ENCODE measurements around the gene RAB6D.
"Not testable (repeated sequence)": the region's sequence is repeated elsewhere in the genome, so short reads cannot be mapped to it uniquely, and the experiment has no call there.

DNA sequence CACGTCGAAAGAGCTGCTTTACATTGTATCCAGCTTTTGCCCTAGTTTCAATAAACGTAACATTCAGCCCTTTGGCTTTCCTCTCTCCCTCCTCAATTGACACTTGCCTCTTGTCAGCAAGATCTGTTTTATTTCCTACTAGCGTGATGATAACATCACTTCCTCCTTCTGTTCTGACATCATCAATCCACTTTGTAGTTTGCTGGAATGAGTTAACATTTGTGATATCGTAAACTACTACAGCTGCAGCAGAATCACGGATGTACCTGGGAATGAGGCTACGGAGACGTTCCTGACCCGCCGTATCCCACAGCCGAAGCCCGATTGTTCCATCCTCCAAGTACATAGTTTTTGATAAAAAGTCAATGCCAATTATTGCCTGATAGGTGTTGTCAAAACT, 755 bp downstream of the RAB6D start:
- TF ChIP-seq, protein P1, sequence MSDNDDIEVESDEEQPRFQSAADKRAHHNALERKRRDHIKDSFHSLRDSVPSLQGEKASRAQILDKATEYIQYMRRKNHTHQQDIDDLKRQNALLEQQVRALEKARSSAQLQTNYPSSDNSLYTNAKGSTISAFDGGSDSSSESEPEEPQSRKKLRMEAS (IDR thresholded peaks at IDR 0.05): not testable (repeated sequence)
- TF ChIP-seq, protein P2, sequence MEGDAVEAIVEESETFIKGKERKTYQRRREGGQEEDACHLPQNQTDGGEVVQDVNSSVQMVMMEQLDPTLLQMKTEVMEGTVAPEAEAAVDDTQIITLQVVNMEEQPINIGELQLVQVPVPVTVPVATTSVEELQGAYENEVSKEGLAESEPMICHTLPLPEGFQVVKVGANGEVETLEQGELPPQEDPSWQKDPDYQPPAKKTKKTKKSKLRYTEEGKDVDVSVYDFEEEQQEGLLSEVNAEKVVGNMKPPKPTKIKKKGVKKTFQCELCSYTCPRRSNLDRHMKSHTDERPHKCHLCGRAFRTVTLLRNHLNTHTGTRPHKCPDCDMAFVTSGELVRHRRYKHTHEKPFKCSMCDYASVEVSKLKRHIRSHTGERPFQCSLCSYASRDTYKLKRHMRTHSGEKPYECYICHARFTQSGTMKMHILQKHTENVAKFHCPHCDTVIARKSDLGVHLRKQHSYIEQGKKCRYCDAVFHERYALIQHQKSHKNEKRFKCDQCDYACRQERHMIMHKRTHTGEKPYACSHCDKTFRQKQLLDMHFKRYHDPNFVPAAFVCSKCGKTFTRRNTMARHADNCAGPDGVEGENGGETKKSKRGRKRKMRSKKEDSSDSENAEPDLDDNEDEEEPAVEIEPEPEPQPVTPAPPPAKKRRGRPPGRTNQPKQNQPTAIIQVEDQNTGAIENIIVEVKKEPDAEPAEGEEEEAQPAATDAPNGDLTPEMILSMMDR (IDR thresholded peaks at IDR 0.05 in 2 of 3, conservative IDR thresholded peaks at IDR 0.05 in 1 of 3; ENCODE audit: borderline replicate concordance in 1 of 3, insufficient read depth in 1 of 3, low read depth in 2 of 3, low read length in 2 of 3): not testable (repeated sequence)
